H1 (cell line): ENCODE results near the gene MRPL9. TPM values are rescaled to one million over a fixed set of nuclear protein-coding genes. Genes with fewer than 3 reads are reported as not detected.
A peak's percentile ranks its signal among the peaks of the same experiment; 100 is the strongest.

ENCODE experiments used
- CTCF ChIA-PET: fragments of 300-600 bp; sonication (Branson Sonifier 250); formaldehyde crosslinking; loops from one replicate; lab custom pipeline; 2021; ENCODE audit not compliant: partially characterized antibody; lab: Charles Lee
- POLR2A ChIA-PET: fragments of 300-600 bp; sonication (Branson Sonifier 250); formaldehyde crosslinking; loops from one replicate; lab custom pipeline; 2021; ENCODE audit warnings: inconsistent platforms; ENCODE audit not compliant: partially characterized antibody; lab: Charles Lee
- DNase-seq, 2 experiments: peaks; one replicate each; pipeline versions ENCODE4 v3.0.0 to v3.0.0-alpha.2; 2010 to 2022; ENCODE audit warnings: low spot score in 2 of 2, low read depth in 1 of 2, mixed read lengths in 1 of 2
- FAIRE-seq: peaks from 2 replicates; lab custom pipeline; 2011; peaks lifted over from hg19 to GRCh38; lab: Jason Lieb, UNC
- H2AFZ ChIP-seq: 2 replicates; pipeline ENCODE4 v1.8.1; 2012; ENCODE audit warnings: low read length, inconsistent platforms
- H2AK5ac ChIP-seq: 2 replicates; pipeline ENCODE4 v1.6.1; 2013; ENCODE audit warnings: low read depth, low read length
- H2BK120ac ChIP-seq: replicated peaks from 2 replicates; pipeline ENCODE3; 2013; ENCODE audit warnings: low read depth, low read length, inconsistent platforms
- H2BK12ac ChIP-seq: 2 replicates; pipeline ENCODE4 v1.6.1; 2013; ENCODE audit warnings: low read depth, low read length
- H2BK15ac ChIP-seq: 2 replicates; pipeline ENCODE4 v1.6.1; 2013; ENCODE audit warnings: low read length
- H2BK20ac ChIP-seq: 2 replicates; pipeline ENCODE4 v1.6.1; 2013; ENCODE audit warnings: low read length
- H2BK5ac ChIP-seq: 2 replicates; pipeline ENCODE4 v1.6.1; 2013; ENCODE audit warnings: low read depth, low read length
- H3K14ac ChIP-seq: 2 replicates; pipeline ENCODE4 v1.6.1; 2013; ENCODE audit warnings: inconsistent platforms; ENCODE audit not compliant: insufficient read length
- H3K18ac ChIP-seq: 2 replicates; pipeline ENCODE4 v1.6.1; 2013; ENCODE audit warnings: low read length; ENCODE audit errors: extremely low read depth
- H3K23ac ChIP-seq: 2 replicates; pipeline ENCODE4 v1.6.1; 2013; ENCODE audit warnings: inconsistent platforms; ENCODE audit not compliant: insufficient read length
- H3K23me2 ChIP-seq: 2 replicates; pipeline ENCODE4 v1.6.1; 2013; ENCODE audit warnings: low read depth, low read length
- H3K27ac ChIP-seq: 2 replicates; pipeline ENCODE4 v1.6.1; 2011; ENCODE audit warnings: low read depth, low read length, inconsistent platforms
- H3K27me3 ChIP-seq, 4 experiments: replicated peaks in 1 of 4; 1 replicate in 1 of 4; 2 replicates in 3 of 4; pipeline versions ENCODE4 v1.6.1 to v1.8.1; 2011 to 2013; ENCODE audit warnings: low read length in 3 of 4, mild to moderate bottlenecking in 3 of 4, inconsistent platforms in 2 of 4, mixed read lengths in 2 of 4, moderate library complexity in 1 of 4; ENCODE audit not compliant: control insufficient read depth in 3 of 4, insufficient read depth in 3 of 4; ENCODE audit errors: extremely low read depth in 1 of 4
- H3K36me3 ChIP-seq, 4 experiments: 2 replicates each; pipeline versions ENCODE4 v1.6.1 to v1.8.1; 2011 to 2013; ENCODE audit warnings: mild to moderate bottlenecking in 4 of 4, low read length in 3 of 4, moderate library complexity in 2 of 4, control low read depth in 1 of 4, inconsistent platforms in 1 of 4; ENCODE audit not compliant: insufficient read depth in 4 of 4, control insufficient read depth in 2 of 4
- H3K4ac ChIP-seq: replicated peaks from 2 replicates; pipeline ENCODE3; 2013; ENCODE audit warnings: low read length, low read depth, mixed read lengths, inconsistent platforms; ENCODE audit not compliant: insufficient read length
- H3K4me1 ChIP-seq, 4 experiments: replicated peaks in 1 of 4; 1 replicate in 1 of 4; 2 replicates in 3 of 4; pipeline versions ENCODE4 v1.6.1 to v1.8.1; 2011 to 2013; ENCODE audit warnings: low read length in 3 of 4, inconsistent platforms in 2 of 4, mixed read lengths in 1 of 4; ENCODE audit not compliant: insufficient read depth in 4 of 4, control insufficient read depth in 3 of 4
- H3K4me2 ChIP-seq, 2 experiments: 2 replicates each; pipeline versions ENCODE4 v1.6.1 to v1.8.1; 2011 to 2013; ENCODE audit warnings: low read depth in 2 of 2, low read length in 2 of 2, control low read depth in 1 of 2, inconsistent platforms in 1 of 2, mild to moderate bottlenecking in 1 of 2; ENCODE audit not compliant: insufficient read depth in 1 of 2
- H3K4me3 ChIP-seq, 4 experiments: fragments of 200-600, 300-600 bp in 1 of 4; sonication (generic), shearing (Covaris generic), sonication (Bioruptor Twin) in 1 of 4; 2 replicates each; pipeline versions ENCODE4 v1.5.1 to v1.8.1; 2011 to 2016; ENCODE audit warnings: low read length in 4 of 4, low read depth in 3 of 4, control low read depth in 2 of 4, inconsistent platforms in 2 of 4, mild to moderate bottlenecking in 2 of 4, mixed read lengths in 1 of 4, moderate library complexity in 1 of 4; ENCODE audit not compliant: insufficient read depth in 2 of 4; ENCODE audit errors: extremely low read depth in 1 of 4
- H3K56ac ChIP-seq: replicated peaks from 2 replicates; pipeline ENCODE3; 2013; ENCODE audit warnings: low read depth, mild to moderate bottlenecking, mixed read lengths, low read length, inconsistent platforms; ENCODE audit not compliant: insufficient read length
- H3K79me1 ChIP-seq: 2 replicates; pipeline ENCODE4 v1.6.1; 2013; ENCODE audit warnings: low read depth, low read length, control low read depth
- H3K79me2 ChIP-seq, 2 experiments: 2 replicates each; pipeline versions ENCODE4 v1.6.1 to v1.8.1; 2012 to 2013; ENCODE audit warnings: low read length in 2 of 2, mild to moderate bottlenecking in 2 of 2, inconsistent platforms in 1 of 2; ENCODE audit not compliant: insufficient read depth in 2 of 2, control insufficient read depth in 1 of 2
- H3K9ac ChIP-seq, 4 experiments: replicated peaks in 1 of 4; 1 replicate in 1 of 4; 2 replicates in 3 of 4; pipeline versions ENCODE4 v1.6.1 to v1.8.1; 2011 to 2013; ENCODE audit warnings: low read depth in 3 of 4, low read length in 3 of 4, control low read depth in 2 of 4, mild to moderate bottlenecking in 2 of 4, moderate library complexity in 2 of 4, inconsistent platforms in 1 of 4; ENCODE audit errors: extremely low read depth in 1 of 4
- H3K9me3 ChIP-seq, 2 experiments: 2 replicates each; pipeline versions ENCODE4 v1.6.1 to v1.8.1; 2012 to 2013; ENCODE audit warnings: mild to moderate bottlenecking in 2 of 2, moderate library complexity in 2 of 2, control low read depth in 1 of 2, inconsistent platforms in 1 of 2, low read depth in 1 of 2, low read length in 1 of 2, mixed read lengths in 1 of 2; ENCODE audit not compliant: insufficient read depth in 2 of 2
- H4K20me1 ChIP-seq, 2 experiments: replicated peaks in 1 of 2; 2 replicates each; pipeline versions ENCODE3 to v1.8.1; 2011 to 2013; ENCODE audit warnings: inconsistent platforms in 2 of 2, low read length in 2 of 2, mild to moderate bottlenecking in 1 of 2; ENCODE audit not compliant: insufficient read depth in 2 of 2, control insufficient read depth in 1 of 2
- H4K5ac ChIP-seq: 2 replicates; pipeline ENCODE4 v1.6.1; 2013; ENCODE audit warnings: low read length, low read depth, mixed read lengths, inconsistent platforms; ENCODE audit not compliant: insufficient read length
- H4K8ac ChIP-seq: 2 replicates; pipeline ENCODE4 v1.8.0; 2013; ENCODE audit warnings: mild to moderate bottlenecking, moderate library complexity, low read length, inconsistent platforms; ENCODE audit not compliant: insufficient read depth; ENCODE audit errors: extremely low read depth
- H4K91ac ChIP-seq: replicated peaks from 2 replicates; pipeline ENCODE3; 2013; ENCODE audit warnings: low read length, mixed read lengths, inconsistent platforms; ENCODE audit not compliant: insufficient read length
- ASH2L ChIP-seq: fragments of 200-600, 300-600 bp; sonication (generic); IDR thresholded peaks from one replicate; pipeline ENCODE4 v1.7.1; 2017; ENCODE audit warnings: low read length
- BACH1 ChIP-seq: IDR thresholded peaks from 2 replicates; pipeline ENCODE4 v1.6.1; 2012; ENCODE audit warnings: low read length, improper control_type of control experiment
- GTF2F1 ChIP-seq: IDR thresholded peaks from 2 replicates; pipeline ENCODE4 v1.6.1; 2012; ENCODE audit warnings: low read depth, low read length, improper control_type of control experiment, borderline replicate concordance
- KDM1A ChIP-seq: fragments of 200-600, 300-600 bp; sonication (generic); IDR thresholded peaks from 2 replicates; pipeline ENCODE4 v1.7.1; 2016; ENCODE audit warnings: mild to moderate bottlenecking, low read length, borderline replicate concordance
- KDM4A ChIP-seq: IDR thresholded peaks from one replicate; pipeline ENCODE4 v1.7.1; 2012; ENCODE audit warnings: low read depth, mild to moderate bottlenecking, moderate library complexity, low read length, inconsistent platforms; ENCODE audit not compliant: severe bottlenecking
- POU5F1 ChIP-seq: IDR thresholded peaks from 2 replicates; pipeline ENCODE4 v1.6.1; 2011; ENCODE audit warnings: low read depth, mild to moderate bottlenecking, low read length, moderate library complexity
- SAP30 ChIP-seq: fragments of 300-600 bp; sonication (generic); IDR thresholded peaks from 2 replicates; pipeline ENCODE4 v1.7.1; 2012; ENCODE audit warnings: low read length, moderate library complexity, mild to moderate bottlenecking, inconsistent platforms; ENCODE audit not compliant: insufficient read depth, insufficient replicate concordance
- SIX5 ChIP-seq: IDR thresholded peaks from 2 replicates; pipeline ENCODE4 v1.6.1; 2011; ENCODE audit warnings: mild to moderate bottlenecking, low read depth, low read length
- SP1 ChIP-seq: IDR thresholded peaks from 2 replicates; pipeline ENCODE4 v1.6.1; 2011; ENCODE audit warnings: low read depth, low read length
- SRF ChIP-seq: IDR thresholded peaks from 2 replicates; pipeline ENCODE4 v1.6.1; 2011; ENCODE audit warnings: mild to moderate bottlenecking, low read depth, low read length, moderate library complexity
- SUZ12 ChIP-seq: fragments of 200-600 bp; sonication (generic); IDR thresholded peaks from 2 replicates; pipeline ENCODE4 v1.6.1; 2012; ENCODE audit warnings: mild to moderate bottlenecking, inconsistent platforms, low read length, moderate library complexity, mixed read lengths
- WGBS, 2 experiments: shearing (Covaris generic) in 1 of 2; methylation state at CpG; one replicate each; pipeline versions ENCODE4 v1.1.6 to v1.1.7; 2013 to 2015; ENCODE audit warnings: low lambda C conversion rate in 2 of 2, mixed read lengths in 2 of 2, inconsistent platforms in 1 of 2, low coverage in 1 of 2, missing lambda C conversion rate in 1 of 2; ENCODE audit not compliant: insufficient replicate concordance in 2 of 2, insufficient coverage in 1 of 2, insufficient read length in 1 of 2; ENCODE audit errors: extremely low coverage in 1 of 2, missing lambda C conversion rate in 1 of 2; 5-methylcytosine and 5-hydroxymethylcytosine counted together
- polyA plus RNA-seq, 7 experiments: library from polyadenylated mRNA; depleted of rRNA in 3 of 7; stranded (reverse) in 5 of 7; unstranded in 2 of 7; fragments of >200 nt in 5 of 7; fragments of 200-250 nt in 2 of 7; gene quantifications; 1 replicate in 5 of 7; 2 replicates in 1 of 7; 4 replicates in 1 of 7; pipeline versions ENCODE4 v1.2.1 to v1.2.3, GENCODE V29; 2011 to 2013; ENCODE audit warnings: missing spikeins in 2 of 7, mixed read lengths in 2 of 7
- total RNA-seq: library from RNA; stranded (reverse); fragmentation: NEBNext Ultra II Directional; extraction: Animal tissue kit (Norgen Biotek cat#: 25700); gene quantifications from 2 replicates; pipeline ENCODE4 v1.2.1, GENCODE V29; 2021

The MRPL9 gene
- total and polyA plus RNA-seq, 2 of the 8 experiments (the other 6 are each of a cell fraction or from before 2014, with no cell fraction given): 74.9 to 113 TPM

DNA sequence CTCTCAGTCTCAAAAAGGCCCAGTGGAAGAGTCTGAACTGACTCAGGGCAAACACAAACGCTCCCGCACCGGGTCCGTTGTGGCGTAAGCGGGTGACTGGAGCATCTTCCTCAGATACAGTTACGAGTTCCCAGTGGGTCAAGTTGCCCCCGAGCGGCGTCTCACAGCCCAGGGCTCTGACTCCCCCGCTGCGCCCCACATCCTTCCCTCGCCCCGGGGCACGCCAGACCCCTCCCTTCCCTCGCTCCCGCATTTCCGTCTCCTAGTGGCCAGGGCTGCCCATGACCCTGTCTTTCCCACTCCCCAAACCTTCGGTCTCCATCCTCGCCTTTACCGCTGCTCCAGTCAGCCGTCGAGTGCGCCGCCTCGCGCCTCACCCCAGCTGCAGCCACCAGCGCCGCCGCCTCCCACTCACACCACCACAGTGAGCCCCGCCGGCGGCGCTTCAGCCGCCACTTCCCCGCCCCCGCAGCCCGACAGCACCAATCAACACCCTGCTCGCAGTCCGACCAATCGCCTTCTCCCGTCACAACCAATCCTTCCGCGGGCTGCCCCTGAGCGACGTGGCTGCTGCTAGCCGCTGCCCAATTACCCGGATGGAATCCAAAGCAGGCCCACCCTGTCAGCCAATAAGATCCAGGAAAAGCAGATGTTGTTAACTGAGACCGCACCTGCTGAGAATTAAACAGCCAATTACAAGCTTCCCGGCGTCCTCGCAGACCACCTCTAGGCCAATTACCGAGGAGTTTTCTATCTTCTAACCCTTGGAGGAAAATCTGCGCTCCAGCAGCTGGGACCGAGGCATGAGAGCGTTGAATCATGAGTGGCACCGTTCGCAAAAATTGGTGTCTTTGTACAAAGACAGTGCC, 27.0 kb upstream of the MRPL9 start, which contains the start of gene TDRKH:
TDRKH (minus strand) TSS at position 430 of the 869 bp plus-strand sequence. CDS start 7,478 bp downstream, outside the sequence.
- H3K9me3 ChIP-seq: no peaks in the 10 kb centered on the region
- H2BK120ac ChIP-seq: no peak within 1 kb of the TSS
- H3K79me2 ChIP-seq: 0 out of 4 replicates have a peak, but pooled peaks cover 0 to 3% of the 10 kb centered on the region in 2 experiments
- peak within 1 kb of the TSS; percentile 98 for H2AFZ ChIP-seq
- peak within 1 kb of the TSS; percentile 38 to 86 (median 44); a peak in 5 of 7 replicates for H3K9ac ChIP-seq
- H2BK5ac ChIP-seq: peak within 1 kb of the TSS; percentile 82; the same call in 1 of the 2 replicates
- H3K14ac ChIP-seq: peak within 1 kb of the TSS; percentile 92
- peak within 1 kb of the TSS; percentile 33 for H3K4ac ChIP-seq
- peak within 1 kb of the TSS; percentile 79 for H4K91ac ChIP-seq
- peak; percentile 93 to 97 for DNase-seq
- H3K36me3 ChIP-seq: no peaks in the 10 kb centered on the region
- no peaks in the 10 kb centered on the region; the same call in 1 of the 2 replicates for H3K79me1 ChIP-seq
- peak within 1 kb of the TSS; percentile 55 for H3K18ac ChIP-seq
- no peak within 1 kb of the TSS for H2AK5ac ChIP-seq
- H3K27ac ChIP-seq: no peak within 1 kb of the TSS
- H3K4me1 ChIP-seq: peaks cover 0 to 2% (median 0%) of the 10 kb centered on the region in 4 experiments; a peak in 1 of 7 replicates
- ChIA-PET CTCF (interaction anchor here (0.7 to 2.0 kb wide), 13 partner anchors 8 to 197 kb away, joined by 3 to 9 read pairs (median 3); partner anchors contain the start of gene MRPL9), POLR2A (interaction anchor here (0.9 to 2.3 kb wide), 5 partner anchors 27 to 49 kb away, joined by 3 to 10 read pairs (median 3); partner anchors contain the start of genes C2CD4D and MRPL9)
- no peaks in the 10 kb centered on the region for H3K27me3 ChIP-seq
- H4K20me1 ChIP-seq: no peaks in the 10 kb centered on the region
- H4K8ac ChIP-seq: peak within 1 kb of the TSS; percentile 62; the same call in 1 of the 2 replicates
- H3K56ac ChIP-seq: no peak within 1 kb of the TSS
- WGBS, 2 experiments: 1% methylated on average over 52 of the region's 58 CpGs; no CpG with 5 or more reads in 1 of the 2 experiments
- H2BK20ac ChIP-seq: no peak within 1 kb of the TSS
- peaks cover 13% of the 10 kb centered on the region for H3K23me2 ChIP-seq
- peak within 1 kb of the TSS; percentile 60; the same call in 1 of the 2 replicates for H2BK12ac ChIP-seq
- peak within 1 kb of the TSS; percentile 3 for H4K5ac ChIP-seq
- H2BK15ac ChIP-seq: no peak within 1 kb of the TSS
- FAIRE-seq: peak; percentile 98
- peak within 1 kb of the TSS; percentile 85 to 95 (median 88) for H3K4me3 ChIP-seq
- H3K23ac ChIP-seq: no peak within 1 kb of the TSS
- peak within 1 kb of the TSS; percentile 81 to 94 for H3K4me2 ChIP-seq
- TF ChIP-seq KDM4A (peak; percentile 87), BACH1 (peak; percentile 55; the same call in 1 of the 2 replicates), ASH2L (peak; percentile 67), SAP30 (peak; percentile 89), GTF2F1 (peak; percentile 61; the same call in 1 of the 2 replicates), POU5F1 (no peak), SUZ12 (no peak), SP1 (peak; percentile 99), SRF (no peak), SIX5 (no peak), KDM1A (peak; percentile 55; the same call in 1 of the 2 replicates)
